NCI-H345 treated with DMSO at 0.1 percent for 48 hours (cell line): Measurements from ENCODE around the gene CDK9.

ENCODE experiments used
- DNase-seq: peaks from one replicate; lab custom pipeline; 2025; ENCODE audit not compliant: unreplicated experiment; lab: John Stamatoyannopoulos, UW

The CDK9 gene

GRCh38 chr9:127761061-127761460 is 24.8 kb upstream of the CDK9 start:
- no peak for DNase-seq

DNA sequence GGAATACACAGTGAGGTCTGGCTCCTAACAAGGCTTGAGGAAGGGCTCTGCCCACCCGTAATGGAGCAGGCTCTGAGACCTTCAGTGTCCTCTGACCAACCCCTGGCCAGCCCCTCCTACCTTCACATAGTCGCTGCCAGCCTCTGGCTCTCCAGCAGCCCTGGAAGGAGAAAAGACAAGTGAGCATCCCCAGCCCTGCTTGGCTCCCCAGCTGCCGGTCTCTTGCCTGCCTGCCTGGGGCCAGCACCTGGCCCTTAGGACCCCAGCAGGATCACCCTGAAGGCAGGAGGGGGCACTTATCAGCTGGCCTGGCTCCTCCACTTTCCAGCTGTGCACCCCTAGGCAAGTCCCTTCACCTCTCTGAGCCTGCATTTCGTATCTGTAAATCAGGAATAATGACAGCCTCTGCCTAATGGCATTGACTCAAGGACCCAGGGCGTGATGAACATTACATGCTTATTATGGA is 24.3 kb upstream of the CDK9 start:
- no peak for DNase-seq

GRCh38 chr9:127762111-127762676 is 23.6 kb upstream of the CDK9 start:
- no peak for DNase-seq

DNA sequence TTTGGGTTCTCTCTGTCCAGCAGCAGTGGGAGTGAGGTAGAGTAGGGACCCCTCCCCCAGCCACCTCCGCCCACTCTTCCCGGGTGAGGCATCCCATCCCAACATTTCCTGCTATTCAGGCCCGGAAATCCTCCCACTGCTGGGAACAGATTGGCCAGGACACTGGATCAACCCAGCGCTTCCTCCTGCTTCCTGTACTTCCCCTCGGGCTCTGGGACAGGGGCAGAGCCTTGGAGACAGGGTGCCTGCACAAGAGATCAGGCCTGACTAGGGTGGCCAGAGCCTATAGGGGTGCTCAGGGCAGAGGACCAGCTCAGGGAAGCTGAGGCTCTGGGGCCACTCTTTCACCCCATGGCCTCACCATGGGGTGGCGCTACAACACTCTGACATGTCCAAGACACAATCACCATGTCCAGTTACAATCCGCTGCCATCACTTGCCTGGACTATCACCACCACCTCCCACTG is 21.9 kb upstream of the CDK9 start:
- no peak for DNase-seq

DNA sequence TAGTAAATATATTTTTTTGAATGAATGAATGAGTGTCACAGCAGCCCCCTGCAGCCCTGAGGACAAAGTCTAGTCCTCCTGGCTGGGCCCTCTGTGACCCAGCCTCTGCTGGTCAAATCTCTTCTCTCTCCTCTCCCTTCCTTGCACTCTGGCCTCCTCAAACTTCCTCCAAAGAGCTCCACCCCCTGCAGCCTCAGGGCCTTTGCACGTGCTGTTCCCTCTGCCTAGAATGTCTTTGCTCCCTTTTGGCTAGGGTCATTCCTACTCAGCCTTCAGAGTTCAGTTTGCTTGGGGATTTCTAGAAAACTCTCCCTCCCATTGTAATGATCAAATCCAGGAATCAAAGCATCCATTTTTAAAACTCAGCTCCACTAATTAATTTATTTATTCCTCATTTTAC is 20.4 kb upstream of the CDK9 start:
- no peak for DNase-seq

GRCh38 chr9:127767410-127767809 is 18.4 kb upstream of the CDK9 start:
- no peak for DNase-seq

DNA sequence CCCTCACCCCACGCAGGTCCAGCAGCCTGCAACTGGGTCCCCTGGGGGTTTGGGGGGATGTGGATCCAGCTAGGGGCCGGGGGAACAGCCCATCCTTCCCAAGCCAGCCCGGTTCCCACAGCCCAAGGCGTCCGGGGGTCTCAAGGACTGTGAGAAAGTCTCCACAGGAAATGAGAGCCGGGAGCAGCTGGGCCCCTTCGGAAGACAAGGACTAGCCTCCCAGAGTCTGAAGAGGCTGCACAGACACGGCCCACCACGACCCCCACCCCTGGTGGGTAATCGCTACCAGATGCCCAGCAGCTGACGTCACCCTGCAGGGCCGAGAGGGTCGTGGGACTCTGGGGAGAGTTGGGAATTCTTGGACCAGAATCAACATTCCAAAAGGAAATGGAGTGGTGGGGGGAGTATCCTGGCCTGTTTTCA is 17.9 kb upstream of the CDK9 start:
- DNase-seq, result no peak

DNA sequence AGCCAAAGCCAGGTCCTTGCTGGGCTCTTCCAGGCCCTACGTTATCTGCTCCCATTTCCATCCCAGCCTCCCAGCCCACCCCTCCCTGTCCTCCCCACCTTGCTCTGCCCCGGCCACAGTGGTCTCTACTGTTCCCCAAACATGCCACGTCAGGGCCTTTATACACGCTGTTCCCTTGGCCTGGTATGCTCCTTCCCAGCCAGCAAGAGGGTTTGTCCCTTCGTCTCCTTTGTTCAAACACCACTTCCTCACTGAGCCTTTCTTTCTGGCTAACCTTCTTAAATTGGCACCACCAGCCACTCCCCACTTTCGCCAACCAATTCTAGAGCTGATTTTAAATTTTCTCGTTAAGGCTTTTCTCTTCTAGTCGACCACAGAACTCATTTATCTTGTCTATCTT is 17.1 kb upstream of the CDK9 start:
- no peak for DNase-seq

- DNase-seq, result no peak
These were observed 16.7 kb upstream of the CDK9 start for GRCh38 chr9:127769101-127769500.

GRCh38 chr9:127769929-127770582 is 15.8 kb upstream of the CDK9 start:
- DNase-seq, result no peak

DNA sequence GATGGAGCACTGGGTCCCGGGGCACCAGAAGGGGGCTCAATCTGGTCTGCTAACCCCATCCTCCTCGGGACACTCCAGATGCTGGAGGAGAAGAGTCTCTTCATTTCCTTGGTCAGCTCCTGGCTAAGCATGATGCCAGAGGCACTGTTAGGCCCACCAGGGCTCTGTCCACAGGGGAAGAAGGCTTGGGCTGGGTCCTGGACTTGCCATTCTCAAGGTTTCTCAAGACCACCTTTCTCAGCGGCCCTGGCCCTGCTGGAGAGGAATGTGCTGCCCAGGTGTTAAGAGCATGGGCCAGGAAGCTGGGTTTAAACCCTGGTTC is 15.3 kb upstream of the CDK9 start:
- no peak for DNase-seq

DNA sequence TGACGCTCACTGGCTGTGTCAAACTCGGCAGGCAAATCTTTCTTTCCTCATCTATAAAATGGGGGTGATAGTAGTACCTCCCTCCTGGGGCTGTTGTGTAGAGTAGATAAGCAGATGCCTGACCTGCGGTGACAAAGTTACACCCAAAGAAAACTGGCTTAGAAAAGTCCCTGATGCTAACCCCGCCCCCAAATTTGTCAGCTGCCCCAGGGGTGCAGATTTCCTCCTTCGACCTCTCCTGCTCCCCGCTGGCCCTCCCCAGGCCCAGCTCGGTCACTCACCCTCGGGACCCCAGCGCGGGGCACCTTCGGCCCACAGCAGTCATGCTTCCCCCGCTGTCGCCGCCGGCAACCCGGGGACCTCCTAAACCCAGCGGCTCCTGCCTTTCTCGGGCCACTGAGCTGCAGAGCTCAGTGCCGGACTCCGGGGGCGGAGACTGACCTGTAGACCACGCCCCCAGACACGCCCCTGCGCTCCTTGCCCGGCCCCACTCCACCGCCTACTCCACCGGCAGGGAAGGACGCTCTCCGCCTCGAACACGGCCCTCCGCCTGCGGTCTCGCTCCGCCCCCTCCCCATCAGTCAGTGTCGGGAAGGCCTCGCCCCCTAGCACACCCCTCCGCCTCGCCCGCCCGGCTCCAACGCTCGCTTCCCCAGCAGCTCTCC is 14.8 kb upstream of the CDK9 start:
- peak; percentile 92 for DNase-seq

GRCh38 chr9:127771570-127772189 is 14.2 kb upstream of the CDK9 start:
- DNase-seq, result no peak

DNA sequence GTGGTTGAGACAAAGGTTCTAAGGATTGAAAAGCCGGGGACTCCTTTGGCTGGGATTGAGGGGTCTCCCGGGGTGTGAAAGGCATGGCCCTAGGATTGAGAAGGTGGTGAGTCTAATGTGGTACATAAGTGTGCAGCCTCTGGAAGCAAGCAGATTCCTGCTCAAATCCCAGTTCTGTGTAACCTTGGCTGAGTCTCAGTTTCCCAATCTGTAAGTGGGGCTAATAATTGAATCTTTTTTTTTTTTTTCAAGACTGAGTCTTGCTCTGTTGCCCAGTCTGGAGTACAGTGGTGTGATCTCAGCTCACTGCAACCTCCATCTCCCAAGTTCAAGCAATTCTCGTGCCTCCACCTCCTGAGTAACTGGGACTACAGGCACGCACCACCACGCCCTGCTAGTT is 13.2 kb upstream of the CDK9 start:
- no peak for DNase-seq

DNA sequence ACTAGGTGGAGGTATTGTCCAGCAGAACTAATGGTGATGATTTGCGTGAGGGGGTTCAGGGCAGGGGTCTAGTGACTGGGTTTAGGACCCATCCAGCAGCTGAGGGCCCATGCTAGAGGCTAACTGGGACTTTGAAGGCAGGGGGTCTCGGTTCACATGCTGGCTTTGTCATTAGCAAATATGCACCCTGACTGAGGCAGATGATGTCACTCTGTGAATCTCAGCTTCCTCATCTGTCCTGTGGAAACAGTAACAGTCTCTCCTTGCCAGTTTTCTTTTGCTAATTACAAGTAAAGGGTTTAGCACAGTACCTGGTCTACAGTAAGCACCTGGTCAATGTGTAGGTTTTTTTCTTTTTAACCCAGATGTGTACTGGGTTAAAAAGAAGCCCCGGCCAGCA is 12.6 kb upstream of the CDK9 start:
- DNase-seq, result no peak

GRCh38 chr9:127773981-127774380 is 11.9 kb upstream of the CDK9 start:
- DNase-seq, result no peak

- no peak for DNase-seq
These were observed 9.5 kb upstream of the CDK9 start for GRCh38 chr9:127776195-127776923.

DNA sequence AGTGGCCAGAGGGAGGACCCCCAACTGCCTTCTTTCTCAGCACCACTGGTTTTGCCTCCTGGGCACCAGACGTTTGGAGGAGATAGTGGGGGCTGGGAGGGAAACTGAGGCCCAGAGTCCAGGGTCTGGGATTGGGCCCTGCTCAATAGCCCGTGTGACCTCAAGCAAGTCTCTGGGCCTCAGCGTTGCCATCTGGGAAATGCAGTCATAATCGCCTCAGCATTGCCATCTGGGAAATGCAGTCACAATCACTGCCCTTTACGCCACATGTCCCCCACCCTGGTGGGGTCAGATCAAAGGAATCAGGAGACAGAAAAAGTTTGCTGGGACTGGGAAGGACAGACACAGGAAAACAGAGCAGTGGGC is 8.9 kb upstream of the CDK9 start:
- DNase-seq, result no peak

DNA sequence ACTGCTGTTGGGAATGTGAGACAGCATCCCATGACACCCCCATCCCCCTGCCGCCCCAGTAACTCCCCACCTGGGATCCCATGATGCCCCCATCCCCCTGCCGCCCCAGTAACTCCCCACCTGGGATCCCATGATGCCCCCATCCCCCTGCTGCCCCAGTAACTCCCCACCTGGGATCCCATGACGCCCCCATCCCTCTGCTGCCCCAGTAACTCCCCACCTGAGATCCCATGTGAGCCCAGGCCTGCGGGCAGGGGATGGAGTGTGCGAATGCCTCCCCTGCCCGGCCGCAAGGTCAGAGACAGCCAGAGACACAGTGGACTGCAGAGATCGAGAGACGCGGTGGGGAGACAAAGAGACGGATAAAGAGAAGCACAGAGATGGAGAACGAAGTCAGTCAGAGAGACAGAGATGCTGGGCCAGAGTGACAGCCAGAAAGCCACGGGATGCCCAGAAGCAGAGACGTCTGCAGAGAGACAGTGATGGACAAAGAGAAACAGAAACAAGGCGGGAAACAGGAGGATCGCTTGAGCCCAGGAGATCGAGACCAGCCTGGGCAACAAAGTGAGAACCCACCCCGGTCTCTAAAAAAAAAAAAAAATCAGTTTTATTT is 8.4 kb upstream of the CDK9 start:
- no peak for DNase-seq

GRCh38 chr9:127778280-127779135 is 7.3 kb upstream of the CDK9 start, which contains the start of gene SH2D3C:
Gene SH2D3C, minus strand, starts transcription at chr9:127778666. Its CDS starts 39 bp downstream, at chr9:127778627.
- DNase-seq, result no peak
